A673 (cell line): ENCODE measurements around the gene APEX2. TPM values are rescaled to one million over a fixed set of nuclear protein-coding genes. Genes with fewer than 3 reads are reported as not detected.

Source experiments
- BruUV-seq: library from RNA; stranded (reverse); fragments of 400-500 nt; replicated peaks from 2 replicates; lab custom pipeline; 2021; lab: Mats Ljungman, UMichigan
- CTCF ChIA-PET: fragments of 300-600 bp; sonication (Branson Sonifier 250); formaldehyde crosslinking; loops from one replicate; lab custom pipeline; 2022; ENCODE audit warnings: antibody characterized with exemption; lab: Charles Lee
- POLR2A ChIA-PET: fragments of 300-600 bp; sonication (Branson Sonifier 250); formaldehyde crosslinking; loops from one replicate; lab custom pipeline; 2022; ENCODE audit warnings: antibody characterized with exemption; ENCODE audit not compliant: low non-redundant PET; lab: Charles Lee
- DNase-seq: peaks from one replicate; pipeline ENCODE4 v3.0.0-alpha.2; 2015; ENCODE audit warnings: low spot score
- H3K27ac ChIP-seq: fragments of 200-600 bp; sonication (generic); 2 replicates; pipeline ENCODE4 v1.5.1; 2016; ENCODE audit warnings: mixed run types, low read depth, mild to moderate bottlenecking, mixed read lengths, antibody characterized with exemption, low read length; ENCODE audit not compliant: poor library complexity, severe bottlenecking
- H3K27me3 ChIP-seq: fragments of 200-600 bp; sonication (generic); replicated peaks from 2 replicates; pipeline ENCODE4 v1.6.1; 2017; ENCODE audit warnings: mixed run types, low read depth, mild to moderate bottlenecking, mixed read lengths, antibody characterized with exemption, low read length; ENCODE audit not compliant: insufficient read depth, poor library complexity
- H3K36me3 ChIP-seq: fragments of 200-600 bp; sonication (generic); 2 replicates; pipeline ENCODE4 v1.6.1; 2016; ENCODE audit warnings: mixed run types, mild to moderate bottlenecking, mixed read lengths, antibody characterized with exemption, low read length; ENCODE audit not compliant: insufficient read depth, poor library complexity, severe bottlenecking
- H3K4me1 ChIP-seq: fragments of 200-600 bp; sonication (generic); 2 replicates; pipeline ENCODE4 v1.6.1; 2017; ENCODE audit warnings: mixed run types, mild to moderate bottlenecking, mixed read lengths, antibody characterized with exemption, low read length; ENCODE audit not compliant: insufficient read depth, poor library complexity, severe bottlenecking
- H3K4me3 ChIP-seq: fragments of 200-600 bp; sonication (generic); 2 replicates; pipeline ENCODE4 v1.5.1; 2016; ENCODE audit warnings: low read depth, mixed run types, mild to moderate bottlenecking, mixed read lengths, low read length; ENCODE audit not compliant: poor library complexity, severe bottlenecking
- H3K9me3 ChIP-seq: fragments of 200-600 bp; sonication (generic); 2 replicates; pipeline ENCODE4 v1.6.1; 2016; ENCODE audit warnings: mixed run types, low read depth, mild to moderate bottlenecking, mixed read lengths, antibody characterized with exemption, low read length; ENCODE audit not compliant: poor library complexity, severe bottlenecking
- EZH2 ChIP-seq: fragments of 200-600 bp; sonication (generic); IDR thresholded peaks from 2 replicates; pipeline ENCODE4 v1.6.1; 2017; ENCODE audit warnings: borderline replicate concordance, low read depth, mild to moderate bottlenecking, mixed read lengths, antibody characterized with exemption, low read length; ENCODE audit not compliant: poor library complexity, severe bottlenecking
- intact Hi-C: fragments of 100-400 bp; cut with micrococcal nuclease; formaldehyde crosslinking; loops from one replicate; pipeline ENCODE4 v1.10.0; 2022; ENCODE audit not compliant: unreplicated experiment
- total RNA-seq: library from RNA; stranded (reverse); gene quantifications from 2 replicates; pipeline ENCODE4 v1.2.3, GENCODE V29; 2021
- TF ChIP-seq, protein P1 (sequence below): fragments of 300-800, 200-600 bp; sonication (generic); conservative IDR thresholded peaks from 2 replicates; pipeline ENCODE4 v1.5.1; 2017; ENCODE audit warnings: low read depth, mild to moderate bottlenecking, antibody characterized with exemption, low read length, moderate library complexity, mixed read lengths

Gene APEX2
- total RNA-seq, 1 experiment from 2014 or later: 27.5 TPM

DNA sequence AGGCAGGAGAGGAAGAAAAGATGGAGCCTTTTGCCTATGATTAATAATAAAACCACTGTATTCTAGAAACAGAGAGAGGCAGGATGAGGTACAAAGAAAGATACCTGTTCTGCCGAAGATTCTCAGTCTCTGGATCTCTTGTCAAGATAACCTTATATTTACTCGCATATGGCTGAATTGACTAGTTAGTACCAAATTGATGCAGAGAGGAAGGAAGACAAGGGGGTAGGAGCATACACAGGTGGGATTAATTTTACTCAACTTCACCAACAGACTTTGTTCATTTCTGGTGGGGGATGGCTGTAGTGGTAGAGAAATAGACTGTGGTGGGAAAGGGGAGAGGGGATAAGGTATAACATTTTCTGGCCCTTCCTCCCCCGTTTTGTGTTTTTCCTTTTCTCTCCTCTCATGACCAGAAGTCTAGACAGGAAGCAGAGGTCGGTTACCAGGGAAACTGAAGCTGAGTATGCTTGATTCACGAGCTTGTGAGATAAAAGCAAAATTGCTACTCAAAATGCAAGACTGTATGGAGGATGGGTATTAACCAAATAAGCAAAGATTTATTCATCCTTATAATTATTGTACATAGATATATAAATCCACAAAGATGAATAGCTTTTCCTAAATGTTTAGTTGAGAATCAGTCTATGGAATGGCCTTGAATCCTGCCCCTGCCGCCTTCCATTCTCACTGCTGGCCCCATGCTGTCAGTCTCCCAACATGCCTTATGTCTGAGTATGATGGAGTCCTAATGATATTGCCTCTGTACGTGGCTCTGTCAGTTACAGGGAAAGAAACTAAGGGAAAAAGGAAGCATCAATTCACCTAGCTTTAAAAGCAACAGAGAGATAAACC is 56.9 kb downstream of the APEX2 start:
- no peak overlapping the region for H3K27ac ChIP-seq
- BruUV-seq: no TSS peak
- no peaks in the 10 kb centered on the region for H3K9me3 ChIP-seq
- CTCF ChIA-PET: interaction anchor here (0.6 to 0.8 kb wide), 2 partner anchors 510 to 1503 kb away, joined by 3 to 5 read pairs; no protein-coding TSS in a partner anchor
- no peaks in the 10 kb centered on the region for H3K36me3 ChIP-seq
- TF ChIP-seq EZH2: no peak
- TF ChIP-seq, protein P1, sequence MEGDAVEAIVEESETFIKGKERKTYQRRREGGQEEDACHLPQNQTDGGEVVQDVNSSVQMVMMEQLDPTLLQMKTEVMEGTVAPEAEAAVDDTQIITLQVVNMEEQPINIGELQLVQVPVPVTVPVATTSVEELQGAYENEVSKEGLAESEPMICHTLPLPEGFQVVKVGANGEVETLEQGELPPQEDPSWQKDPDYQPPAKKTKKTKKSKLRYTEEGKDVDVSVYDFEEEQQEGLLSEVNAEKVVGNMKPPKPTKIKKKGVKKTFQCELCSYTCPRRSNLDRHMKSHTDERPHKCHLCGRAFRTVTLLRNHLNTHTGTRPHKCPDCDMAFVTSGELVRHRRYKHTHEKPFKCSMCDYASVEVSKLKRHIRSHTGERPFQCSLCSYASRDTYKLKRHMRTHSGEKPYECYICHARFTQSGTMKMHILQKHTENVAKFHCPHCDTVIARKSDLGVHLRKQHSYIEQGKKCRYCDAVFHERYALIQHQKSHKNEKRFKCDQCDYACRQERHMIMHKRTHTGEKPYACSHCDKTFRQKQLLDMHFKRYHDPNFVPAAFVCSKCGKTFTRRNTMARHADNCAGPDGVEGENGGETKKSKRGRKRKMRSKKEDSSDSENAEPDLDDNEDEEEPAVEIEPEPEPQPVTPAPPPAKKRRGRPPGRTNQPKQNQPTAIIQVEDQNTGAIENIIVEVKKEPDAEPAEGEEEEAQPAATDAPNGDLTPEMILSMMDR: no peak
- DNase-seq: no peak
- intact Hi-C loops: loop anchor here (5.0 to 10.0 kb wide), 2 partner anchors 165 to 1742 kb away; no protein-coding TSS in a partner anchor
- no peak overlapping the region for H3K4me3 ChIP-seq
- POLR2A ChIA-PET: no interaction called here
- no peaks in the 10 kb centered on the region for H3K4me1 ChIP-seq
- H3K27me3 ChIP-seq: no peaks in the 10 kb centered on the region

DNA sequence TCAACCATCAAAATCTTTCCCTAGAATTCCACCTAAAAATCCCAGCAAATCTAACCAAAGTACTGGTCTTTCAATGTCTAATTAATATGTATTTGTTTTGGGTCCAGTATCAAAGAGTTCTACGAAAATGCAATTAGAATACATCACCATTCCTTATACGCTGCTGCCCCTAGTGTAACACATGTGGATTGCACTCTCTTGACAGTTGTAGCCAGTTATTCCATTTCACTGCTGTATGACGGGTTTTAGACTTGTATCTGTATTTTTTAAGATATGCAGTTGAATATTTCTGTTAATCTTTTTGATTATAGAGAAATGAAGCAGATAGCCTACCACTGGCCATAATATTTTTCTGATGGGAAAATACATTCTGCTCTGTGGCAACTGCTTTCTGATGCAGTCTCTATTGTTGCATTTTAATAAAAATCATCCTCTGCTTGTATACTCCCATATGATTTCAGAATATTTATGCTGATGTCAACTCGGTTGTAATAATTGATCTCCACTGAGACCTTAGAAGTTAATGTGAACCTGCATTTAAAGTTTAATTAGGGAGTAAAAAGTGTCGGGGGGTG is 57.6 kb downstream of the APEX2 start:
- POLR2A ChIA-PET: no interaction called here
- H3K4me3 ChIP-seq: no peak overlapping the region

More for the DNA sequence above, 57.6 kb downstream of the APEX2 start:
- Histone ChIP-seq H3K27ac (no peak overlapping the region), H3K4me1 (no peaks in the 10 kb centered on the region), H3K36me3 (no peaks in the 10 kb centered on the region), H3K9me3 (no peaks in the 10 kb centered on the region), H3K27me3 (no peaks in the 10 kb centered on the region)
- CTCF ChIA-PET: interaction anchor here (0.8 kb wide), 1 partner anchor 1503 kb away, joined by 3 read pairs; no protein-coding TSS in a partner anchor
- intact Hi-C loops: loop anchor here (5.0 to 10.0 kb wide), 2 partner anchors 165 to 1743 kb away; no protein-coding TSS in a partner anchor
- DNase-seq: peak; percentile 37
- no TSS peak for BruUV-seq
- TF ChIP-seq, protein P1: peak; percentile 83
- TF ChIP-seq EZH2: no peak

Other genes starting within 250 kb of the APEX2 start
- not detected in 2 replicates for gene ITIH6, start 202.1 kb upstream of the APEX2 start, total RNA-seq
- 102 and 113 TPM in 2 replicates for gene MAGED2, start 192.6 kb upstream of the APEX2 start, total RNA-seq
- 24.3 and 28.2 TPM in 2 replicates for gene TRO, start 79.5 kb upstream of the APEX2 start, total RNA-seq
- not detected in 2 replicates for gene PFKFB1, start 6.2 kb upstream of the APEX2 start, total RNA-seq
- not detected in 2 replicates for gene ALAS2, start 30.6 kb downstream of the APEX2 start, total RNA-seq
- not detected in 2 replicates for gene PAGE2B, start 74.7 kb downstream of the APEX2 start, total RNA-seq
- not detected in 2 replicates for gene PAGE2, start 88.7 kb downstream of the APEX2 start, total RNA-seq
- gene PAGE5, start 220.0 kb downstream of the APEX2 start, total RNA-seq: not detected in 2 replicates